SK-N-SH (cell line): Measurements from ENCODE around the gene COL21A1. TPM values are rescaled to one million over a fixed set of nuclear protein-coding genes. Genes with fewer than 3 reads are reported as not detected.

ENCODE experiments used
- CTCF ChIA-PET: fragments of 300-600, 350-600 bp; formaldehyde crosslinking; extraction: SDS; loops from one replicate; lab custom pipeline; 2021; lab: Yijun Ruan, JAX
- POLR2A ChIA-PET: fragments of 350-600 bp; sonication (Branson Sonifier 250); formaldehyde crosslinking; extraction: SDS; loops from one replicate; lab custom pipeline; 2020; ENCODE audit warnings: antibody characterized with exemption, inconsistent platforms; lab: Yijun Ruan, JAX
- DNase-seq: peaks from one replicate; pipeline ENCODE4 v3.0.0; 2012
- H2AFZ ChIP-seq: fragments of 200-600 bp; sonication (generic); 2 replicates; pipeline ENCODE4 v1.8.1; 2016; ENCODE audit warnings: antibody characterized with exemption, mild to moderate bottlenecking, low read depth
- H3F3A ChIP-seq: fragments of 200-600 bp; sonication (generic); replicated peaks from 2 replicates; pipeline ENCODE3; 2016; ENCODE audit warnings: antibody characterized with exemption, mild to moderate bottlenecking; ENCODE audit not compliant: insufficient read depth
- H3K27ac ChIP-seq, 2 experiments: fragments of 200-500 bp in 1 of 2; fragments of 200-600 bp in 1 of 2; sonication (Bioruptor generic) in 1 of 2; sonication (generic), shearing (Covaris generic) in 1 of 2; 2 replicates each; pipeline versions ENCODE4 v1.5.1 to v1.6.1; 2014 to 2016; ENCODE audit warnings: low read depth in 2 of 2, inconsistent platforms in 1 of 2, low read length in 1 of 2, mild to moderate bottlenecking in 1 of 2, mixed read lengths in 1 of 2
- H3K27me3 ChIP-seq: fragments of 200-600 bp; sonication (generic), shearing (Covaris generic); 2 replicates; pipeline ENCODE4 v1.6.1; 2016; ENCODE audit warnings: mixed run types; ENCODE audit not compliant: insufficient read depth
- H3K36me3 ChIP-seq, 2 experiments: fragments of 200-500 bp in 1 of 2; fragments of 200-600 bp in 1 of 2; sonication (Bioruptor generic) in 1 of 2; sonication (generic) in 1 of 2; replicated peaks in 1 of 2; 2 replicates each; pipeline versions ENCODE3 to v1.5.1; 2014 to 2016; ENCODE audit warnings: low read length in 1 of 2, mild to moderate bottlenecking in 1 of 2; ENCODE audit not compliant: insufficient read depth in 2 of 2, control insufficient read depth in 1 of 2
- H3K4me1 ChIP-seq, 2 experiments: fragments of 200-500 bp in 1 of 2; fragments of 200-600 bp in 1 of 2; sonication (Bioruptor generic) in 1 of 2; sonication (generic), shearing (Covaris generic) in 1 of 2; 2 replicates each; pipeline versions ENCODE4 v1.5.1 to v1.6.1; 2014 to 2016; ENCODE audit warnings: low read depth in 1 of 2, low read length in 1 of 2, mixed run types in 1 of 2; ENCODE audit not compliant: insufficient read depth in 2 of 2, control insufficient read depth in 1 of 2
- H3K4me2 ChIP-seq: fragments of 200-600 bp; sonication (generic), shearing (Covaris generic); 2 replicates; pipeline ENCODE4 v1.6.1; 2017; ENCODE audit warnings: mixed run types
- H3K4me3 ChIP-seq, 2 experiments: fragments of 200-500 bp in 1 of 2; fragments of 200-600 bp in 1 of 2; sonication (Bioruptor generic) in 1 of 2; sonication (generic), shearing (Covaris generic) in 1 of 2; 2 replicates each; pipeline versions ENCODE4 v1.5.1 to v1.8.1; 2014 to 2016; ENCODE audit warnings: low read depth in 2 of 2, inconsistent platforms in 1 of 2, low read length in 1 of 2, mild to moderate bottlenecking in 1 of 2, mixed read lengths in 1 of 2, moderate library complexity in 1 of 2
- H3K79me2 ChIP-seq: fragments of 200-600 bp; sonication (generic); 2 replicates; pipeline ENCODE4 v1.8.1; 2017; ENCODE audit warnings: mild to moderate bottlenecking; ENCODE audit not compliant: insufficient read depth
- H3K9ac ChIP-seq: fragments of 200-600 bp; sonication (generic); 2 replicates; pipeline ENCODE4 v1.6.1; 2017; ENCODE audit warnings: mixed run types
- H3K9me2 ChIP-seq: fragments of 200-600 bp; sonication (generic); 2 replicates; pipeline ENCODE4 v1.6.1; 2017; ENCODE audit warnings: mixed run types
- H3K9me3 ChIP-seq: fragments of 200-600 bp; sonication (generic); 2 replicates; pipeline ENCODE4 v1.6.1; 2017; ENCODE audit warnings: mixed run types, mild to moderate bottlenecking, moderate library complexity
- H4K20me1 ChIP-seq: fragments of 200-600 bp; sonication (generic); 2 replicates; pipeline ENCODE4 v1.6.1; 2017; ENCODE audit warnings: mild to moderate bottlenecking, mixed run types; ENCODE audit not compliant: insufficient read depth
- EP300 ChIP-seq, 2 experiments: IDR thresholded peaks; 2 replicates each; pipeline versions ENCODE4 v1.4.0 to v1.6.1; 2012; ENCODE audit warnings: borderline replicate concordance in 1 of 2, low read depth in 1 of 2, low read length in 1 of 2
- FOXM1 ChIP-seq: IDR thresholded peaks from 2 replicates; pipeline ENCODE4 v1.4.0; 2012; ENCODE audit warnings: low read depth, mild to moderate bottlenecking
- GABPA ChIP-seq: IDR thresholded peaks from 2 replicates; pipeline ENCODE4 v1.4.0; 2012; ENCODE audit warnings: low read depth, mild to moderate bottlenecking
- GATA2 ChIP-seq: sonication (generic); formaldehyde crosslinking; IDR thresholded peaks from 2 replicates; pipeline ENCODE4 v1.5.0; 2020; ENCODE audit warnings: mild to moderate bottlenecking, missing genetic modification reagents
- JUND ChIP-seq: IDR thresholded peaks from 2 replicates; pipeline ENCODE4 v1.4.0; 2012
- NFIC ChIP-seq: IDR thresholded peaks from 2 replicates; pipeline ENCODE4 v1.4.0; 2012; ENCODE audit warnings: borderline replicate concordance
- NRF1 ChIP-seq: IDR thresholded peaks from 2 replicates; pipeline ENCODE4 v1.6.1; 2012; ENCODE audit warnings: low read depth, mild to moderate bottlenecking, low read length
- POLR2AphosphoS5 ChIP-seq: IDR thresholded peaks from 2 replicates; pipeline ENCODE4 v1.6.1; 2012; ENCODE audit warnings: low read depth, low read length
- RAD21 ChIP-seq: IDR thresholded peaks from 2 replicates; pipeline ENCODE4 v1.6.1; 2012; ENCODE audit warnings: mild to moderate bottlenecking, low read length
- REST ChIP-seq: IDR thresholded peaks from 2 replicates; pipeline ENCODE4 v1.6.1; 2012; ENCODE audit warnings: mild to moderate bottlenecking, low read depth, low read length, moderate library complexity
- SIN3A ChIP-seq: IDR thresholded peaks from 2 replicates; pipeline ENCODE4 v1.6.1; 2012; ENCODE audit warnings: low read depth, mild to moderate bottlenecking, low read length, moderate library complexity, borderline replicate concordance
- SMC3 ChIP-seq: IDR thresholded peaks from 2 replicates; pipeline ENCODE4 v1.6.1; 2012; ENCODE audit warnings: low read depth, low read length, improper control_type of control experiment
- TEAD4 ChIP-seq: IDR thresholded peaks from 2 replicates; pipeline ENCODE4 v1.4.0; 2012; ENCODE audit warnings: mild to moderate bottlenecking, borderline replicate concordance; ENCODE audit not compliant: insufficient read depth
- USF1 ChIP-seq: IDR thresholded peaks from 2 replicates; pipeline ENCODE4 v1.4.0; 2012; ENCODE audit warnings: low read depth, borderline replicate concordance
- YY1 ChIP-seq: IDR thresholded peaks from 2 replicates; pipeline ENCODE4 v1.4.0; 2012; ENCODE audit warnings: low read depth, mild to moderate bottlenecking
- polyA plus RNA-seq, 3 experiments: library from polyadenylated mRNA; depleted of rRNA; stranded (reverse); fragments of >200 nt; gene quantifications; 2 replicates each; pipeline ENCODE4 v1.2.3, GENCODE V29; 2012

COL21A1 gene
- polyA plus RNA-seq, 1 of the 3 experiments (the other 2 are of a cell fraction) = 0.07 TPM

DNA sequence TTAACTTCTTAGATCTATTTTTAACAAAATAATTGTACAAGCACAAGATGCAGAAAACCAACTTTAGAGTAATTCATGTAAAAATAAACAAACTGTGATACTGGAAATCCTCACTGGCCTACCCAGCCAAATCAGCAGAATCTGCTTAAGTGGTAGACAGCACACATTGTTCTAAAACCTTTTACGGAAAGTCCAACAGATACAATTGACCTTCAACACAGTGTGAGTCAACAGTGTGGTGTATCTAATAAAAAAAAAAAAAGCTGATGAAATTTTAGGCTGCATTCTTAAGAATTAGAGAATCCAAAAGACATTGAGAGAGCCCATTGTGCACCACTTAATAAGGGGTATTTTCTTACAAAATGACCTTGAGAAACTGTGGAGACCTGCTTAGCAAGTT, 174.5 kb downstream of the COL21A1 start (continued):
- TF ChIP-seq REST = no peak

- POLR2A ChIA-PET = no interaction called here
- no peaks in the 10 kb centered on the region for H3K36me3 ChIP-seq
- no peaks in the 10 kb centered on the region for H4K20me1 ChIP-seq
- no peak overlapping the region for H3K9ac ChIP-seq
- H3K4me1 ChIP-seq = no peaks in the 10 kb centered on the region
- H2AFZ ChIP-seq = no peak overlapping the region
- no peaks in the 10 kb centered on the region for H3K79me2 ChIP-seq
- no peak overlapping the region for H3K27ac ChIP-seq
- H3K9me2 ChIP-seq = no peaks in the 10 kb centered on the region
- no peak overlapping the region for H3K4me2 ChIP-seq
- CTCF ChIA-PET = no interaction called here
- H3F3A ChIP-seq = no peaks in the 10 kb centered on the region
- TF ChIP-seq EP300 (IDR thresholded peaks at IDR 0.05; ENCODE audit: borderline replicate concordance in 1 of 2, low read depth in 1 of 2, low read length in 1 of 2) (no peak), SMC3 (no peak), FOXM1 (no peak), GATA2 (CRISPR knock-in tag) (no peak), JUND (no peak), YY1 (no peak), GABPA (no peak), TEAD4 (no peak), SIN3A (no peak), REST (no peak), POLR2AphosphoS5 (no peak), USF1 (no peak), RAD21 (no peak), NRF1 (no peak), NFIC (no peak)
- no peak overlapping the region for H3K4me3 ChIP-seq
- DNase-seq = no peak
- no peaks in the 10 kb centered on the region for H3K27me3 ChIP-seq
- H3K9me3 ChIP-seq = no peaks in the 10 kb centered on the region; the same call in 1 of the 2 replicates
Measured at GRCh38 chr6:56065408-56065807, 182.0 kb downstream of the COL21A1 start.
